GM23248 (cell line): Measurements from ENCODE around the gene POLD1. TPM values are rescaled to one million over a fixed set of nuclear protein-coding genes. Genes with fewer than 3 reads are reported as not detected.

Experiments
- DNase-seq: peaks from one replicate; pipeline ENCODE4 v3.0.0-alpha.2; 2015
- H2AFZ ChIP-seq: fragments of 200-600 bp; sonication (generic); 2 replicates; pipeline ENCODE4 v1.6.1; 2016; ENCODE audit warnings: antibody characterized with exemption
- H3F3A ChIP-seq: fragments of 200-600 bp; sonication (generic); 2 replicates; pipeline ENCODE4 v1.6.1; 2016; ENCODE audit warnings: mild to moderate bottlenecking, antibody characterized with exemption, mixed run types; ENCODE audit not compliant: insufficient read depth
- H3K27ac ChIP-seq: fragments of 200-600 bp; sonication (generic); 2 replicates; pipeline ENCODE4 v1.5.1; 2016; ENCODE audit warnings: mild to moderate bottlenecking
- H3K27me3 ChIP-seq: fragments of 200-600 bp; sonication (generic); replicated peaks from 2 replicates; pipeline ENCODE4 v1.6.1; 2016; ENCODE audit warnings: mild to moderate bottlenecking; ENCODE audit not compliant: insufficient read depth
- H3K36me3 ChIP-seq: fragments of 200-600 bp; sonication (generic); 2 replicates; pipeline ENCODE4 v1.6.1; 2016; ENCODE audit warnings: low read depth, mild to moderate bottlenecking
- H3K4me1 ChIP-seq: fragments of 200-600 bp; sonication (generic); 2 replicates; pipeline ENCODE4 v1.6.1; 2016; ENCODE audit warnings: mild to moderate bottlenecking; ENCODE audit not compliant: insufficient read depth
- H3K4me2 ChIP-seq: fragments of 200-600 bp; sonication (generic); one replicate; pipeline ENCODE4 v1.6.1; 2016; ENCODE audit warnings: mild to moderate bottlenecking; ENCODE audit not compliant: unreplicated experiment
- H3K4me3 ChIP-seq: fragments of 200-600 bp; sonication (generic); 2 replicates; pipeline ENCODE4 v1.5.1; 2016; ENCODE audit warnings: mild to moderate bottlenecking
- H3K79me2 ChIP-seq: fragments of 200-600 bp; sonication (generic); 2 replicates; pipeline ENCODE4 v1.6.1; 2016; ENCODE audit warnings: mild to moderate bottlenecking; ENCODE audit not compliant: insufficient read depth
- H3K9ac ChIP-seq: fragments of 200-600 bp; sonication (generic); 2 replicates; pipeline ENCODE4 v1.6.1; 2016; ENCODE audit warnings: mild to moderate bottlenecking
- H3K9me2 ChIP-seq: fragments of 200-600 bp; sonication (generic); 2 replicates; pipeline ENCODE4 v1.6.1; 2016; ENCODE audit warnings: mixed run types, mild to moderate bottlenecking, moderate library complexity; ENCODE audit not compliant: insufficient read depth
- H3K9me3 ChIP-seq: fragments of 200-600 bp; sonication (generic); one replicate; pipeline ENCODE4 v1.6.1; 2017; ENCODE audit warnings: low read depth
- H4K20me1 ChIP-seq: fragments of 200-600 bp; sonication (generic); 2 replicates; pipeline ENCODE4 v1.6.0; 2016; ENCODE audit not compliant: insufficient read depth
- EZH2 ChIP-seq: fragments of 200-600 bp; sonication (generic); IDR thresholded peaks from 2 replicates; pipeline ENCODE4 v1.6.1; 2018; ENCODE audit warnings: antibody characterized with exemption, mild to moderate bottlenecking; ENCODE audit not compliant: insufficient read depth, poor library complexity, severe bottlenecking
- EZH2phosphoT487 ChIP-seq: fragments of 200-600 bp; sonication (generic); IDR thresholded peaks from 2 replicates; pipeline ENCODE4 v1.6.1; 2018; ENCODE audit warnings: antibody characterized with exemption, moderate library complexity, mild to moderate bottlenecking, low read depth; ENCODE audit not compliant: insufficient read depth
- WGBS, 2 experiments: methylation state at CpG; one replicate each; pipeline ENCODE4 v1.1.6; 2015 to 2017; ENCODE audit warnings: low lambda C conversion rate in 2 of 2, low coverage in 1 of 2; ENCODE audit errors: missing lambda C conversion rate in 2 of 2; 5-methylcytosine and 5-hydroxymethylcytosine counted together
- in situ Hi-C: fragments of 300-500 bp; cut with MboI; formaldehyde crosslinking; loops from 2 replicates; pipeline ENCODE4 v1.15.0; 2020
- polyA plus RNA-seq: library from polyadenylated mRNA; unstranded; fragments of >200 nt; fragmentation: Nextera tagmentation; extraction: Ambion mirVana; gene quantifications from 2 replicates; pipeline ENCODE4 v1.2.1, GENCODE V29; 2016
- total RNA-seq: library from RNA; depleted of rRNA; stranded (reverse); fragments of >200 nt; shearing (Covaris generic); gene quantifications from 2 replicates; pipeline ENCODE4 v1.2.3, GENCODE V29; 2014

Gene POLD1
- total and polyA plus RNA-seq, 2 experiments from 2014 or later, result 12.6 to 18.3 TPM

DNA sequence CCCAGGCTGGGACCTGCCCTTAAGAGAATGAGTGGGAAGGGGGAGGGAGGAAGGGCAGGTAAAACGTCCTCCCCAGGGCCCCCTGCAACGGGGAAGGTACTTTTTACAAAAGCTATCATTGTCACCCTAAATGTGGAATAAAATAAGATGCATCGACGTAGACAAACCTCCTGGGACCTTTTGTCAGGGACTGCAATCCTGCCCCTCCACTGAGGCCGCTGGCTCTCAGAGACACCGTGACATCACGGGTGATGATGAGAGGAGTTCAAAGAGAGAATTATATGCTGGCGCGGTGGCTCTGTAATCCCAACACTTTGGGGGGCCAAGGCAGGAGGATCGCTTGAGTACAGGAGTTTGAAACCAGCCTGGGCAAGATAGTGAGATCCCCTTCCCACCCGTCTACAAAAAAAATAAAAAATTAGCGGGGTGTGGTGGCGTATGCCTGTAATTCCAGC, 46.8 kb downstream of the POLD1 start:
- no peak overlapping the region for H3K9ac ChIP-seq
- TF ChIP-seq EZH2 (no peak), EZH2phosphoT487 (no peak)
- H3K4me3 ChIP-seq, result peak overlapping the region; percentile 70
- peak; percentile 25 for DNase-seq
- no peaks in the 10 kb centered on the region for H4K20me1 ChIP-seq
- H3K36me3 ChIP-seq, result no peaks in the 10 kb centered on the region
- H2AFZ ChIP-seq, result peak overlapping the region; percentile 88
- H3K9me2 ChIP-seq, result no peaks in the 10 kb centered on the region
- peak overlapping the region; percentile 91 for H3K4me2 ChIP-seq
- H3K27me3 ChIP-seq, result peaks cover 41% of the 10 kb centered on the region
- 7 to 12% methylated on average over 13 of the region's 13 CpGs for WGBS, 2 experiments
- H3K79me2 ChIP-seq, result no peaks in the 10 kb centered on the region
- H3K9me3 ChIP-seq, result no peaks in the 10 kb centered on the region
- H3K4me1 ChIP-seq, result no peaks in the 10 kb centered on the region
- H3F3A ChIP-seq, result no peaks in the 10 kb centered on the region
- in situ Hi-C loops, result no loop called here
- H3K27ac ChIP-seq, result no peak overlapping the region

DNA sequence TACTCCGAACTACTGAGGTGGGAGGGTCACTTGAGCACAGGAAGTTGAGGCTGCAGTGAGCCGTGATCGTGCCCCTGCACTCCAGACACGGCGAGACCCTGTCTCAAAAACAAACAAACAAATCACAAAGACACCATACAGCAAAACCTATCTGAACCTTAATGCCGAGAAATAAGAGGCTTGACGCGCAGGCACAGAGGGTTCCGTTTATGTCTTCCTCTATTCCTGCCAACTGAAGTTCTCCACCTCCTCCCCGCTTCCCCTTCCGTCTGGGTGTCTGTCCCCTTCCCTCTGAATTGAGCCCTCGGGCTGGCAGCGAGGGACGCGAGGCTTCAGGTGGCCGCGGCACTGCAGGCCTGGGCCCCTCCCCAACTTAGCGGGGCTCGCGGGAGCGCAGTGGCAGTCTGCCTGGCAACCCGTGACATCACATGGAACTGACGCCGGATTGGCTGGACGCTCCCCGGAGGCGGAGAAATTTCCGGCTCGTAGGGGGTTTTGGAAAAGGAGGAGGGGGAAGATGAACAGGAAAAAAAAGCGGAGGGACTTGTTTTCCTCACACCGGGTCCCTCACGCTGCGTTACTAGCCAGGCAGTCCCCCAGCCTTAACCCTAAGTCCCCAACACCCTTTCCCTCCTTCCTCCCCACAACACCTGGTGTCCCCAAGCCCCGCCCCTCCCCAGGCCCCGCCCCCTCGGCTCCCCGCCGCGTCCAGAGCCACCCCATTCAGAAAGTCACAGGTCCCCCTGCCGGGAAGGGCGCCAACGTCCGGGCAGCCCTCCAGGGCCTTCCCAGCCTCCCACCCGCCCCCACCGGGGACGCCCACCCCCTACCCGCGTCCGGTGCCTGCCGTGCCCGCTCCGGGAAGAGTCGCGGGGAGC, 47.4 kb downstream of the POLD1 start:
- TF ChIP-seq EZH2 (no peak), EZH2phosphoT487 (no peak)
- H3K9me3 ChIP-seq, result no peaks in the 10 kb centered on the region
- in situ Hi-C loops, result no loop called here
- DNase-seq, result peak; percentile 75
- peak overlapping the region; percentile 88 for H2AFZ ChIP-seq
- H3K9me2 ChIP-seq, result no peaks in the 10 kb centered on the region
- H3K9ac ChIP-seq, result no peak overlapping the region
- H3F3A ChIP-seq, result no peaks in the 10 kb centered on the region
- no peaks in the 10 kb centered on the region for H3K4me1 ChIP-seq
- H4K20me1 ChIP-seq, result no peaks in the 10 kb centered on the region
- H3K27me3 ChIP-seq, result peaks cover 41% of the 10 kb centered on the region
- no peaks in the 10 kb centered on the region for H3K79me2 ChIP-seq
- peak overlapping the region; percentile 91 for H3K4me2 ChIP-seq
- H3K27ac ChIP-seq, result no peak overlapping the region
- H3K36me3 ChIP-seq, result no peaks in the 10 kb centered on the region
- peak overlapping the region; percentile 70 for H3K4me3 ChIP-seq
- WGBS, 2 experiments, result 1 to 2% methylated on average over 29 to 54 of the region's 54 CpGs

DNA sequence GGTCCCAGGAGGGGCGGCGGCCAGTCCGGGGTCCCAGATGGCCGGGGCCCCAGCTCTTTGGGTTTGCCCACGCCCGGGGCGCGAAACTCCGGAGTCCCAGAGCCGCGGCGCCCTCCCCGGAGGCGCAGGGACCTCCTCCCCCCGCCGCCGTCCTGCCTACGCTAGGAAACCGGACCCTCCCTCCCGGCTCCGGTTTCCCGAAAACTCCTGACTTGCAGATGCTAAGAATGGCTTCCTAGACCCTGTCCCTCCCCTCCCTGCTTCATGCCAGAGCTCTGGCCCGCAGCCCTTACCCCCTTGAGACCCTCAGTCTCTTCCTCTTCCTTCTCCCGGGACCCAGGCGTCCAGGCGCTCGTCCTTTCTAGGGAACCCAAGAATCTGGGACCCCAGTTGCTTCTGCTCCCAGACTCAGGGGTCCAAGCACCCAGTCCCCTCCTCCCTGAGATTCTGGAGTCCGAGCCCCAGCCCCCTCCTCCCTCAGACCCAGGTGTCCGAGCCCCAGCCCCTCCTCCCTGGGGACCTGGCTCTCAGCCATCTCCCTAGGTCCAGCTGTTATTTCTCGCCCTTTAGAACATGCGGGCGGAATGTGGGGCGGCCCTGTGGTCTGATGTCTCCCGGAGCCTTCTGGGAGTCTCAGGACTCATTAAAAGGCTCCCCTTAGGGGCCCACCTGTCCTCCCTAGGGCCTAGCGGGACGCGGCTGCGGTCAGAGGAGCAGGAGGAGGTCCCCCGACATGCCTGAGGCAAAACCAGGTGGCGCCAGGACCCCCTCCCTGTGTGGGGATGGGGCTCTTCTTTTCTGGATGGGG, 48.3 kb downstream of the POLD1 start, which contains the start of gene MYBPC2:
Gene MYBPC2 (plus strand): TSS at position 672 of the 808 bp plus-strand sequence. CDS start 62 bp downstream, at position 734.
- H3K27me3 ChIP-seq, result peaks cover 41% of the 10 kb centered on the region
- no peaks in the 10 kb centered on the region for H3K9me2 ChIP-seq
- no peak within 1 kb of the TSS for H3K27ac ChIP-seq
- H3F3A ChIP-seq, result no peaks in the 10 kb centered on the region
- peak within 1 kb of the TSS; percentile 70 for H3K4me3 ChIP-seq
- no peak within 1 kb of the TSS for H3K9ac ChIP-seq
- in situ Hi-C loops, result no loop called here
- no peaks in the 10 kb centered on the region for H3K4me1 ChIP-seq
- peak; percentile 16 for DNase-seq
- H3K36me3 ChIP-seq, result no peaks in the 10 kb centered on the region
- TF ChIP-seq EZH2 (peak; percentile 78), EZH2phosphoT487 (no peak)
- H3K9me3 ChIP-seq, result no peaks in the 10 kb centered on the region
- no peaks in the 10 kb centered on the region for H4K20me1 ChIP-seq
- no peaks in the 10 kb centered on the region for H3K79me2 ChIP-seq
- H3K4me2 ChIP-seq, result peak within 1 kb of the TSS; percentile 91
- H2AFZ ChIP-seq, result peak within 1 kb of the TSS; percentile 88
- 3% methylated on average over 29 to 30 of the region's 40 CpGs for WGBS, 2 experiments
